ENCODE results near the gene KSR1. TPM values are rescaled to one million over a fixed set of nuclear protein-coding genes. Genes with fewer than 3 reads are reported as not detected.

The KSR1 gene
- total and polyA plus RNA-seq, 9 of the 15 experiments (the other 6 are each of a cell fraction or from before 2014, with no cell fraction given) = 1.4 to 51.7 (median 18.4) TPM

DNA sequence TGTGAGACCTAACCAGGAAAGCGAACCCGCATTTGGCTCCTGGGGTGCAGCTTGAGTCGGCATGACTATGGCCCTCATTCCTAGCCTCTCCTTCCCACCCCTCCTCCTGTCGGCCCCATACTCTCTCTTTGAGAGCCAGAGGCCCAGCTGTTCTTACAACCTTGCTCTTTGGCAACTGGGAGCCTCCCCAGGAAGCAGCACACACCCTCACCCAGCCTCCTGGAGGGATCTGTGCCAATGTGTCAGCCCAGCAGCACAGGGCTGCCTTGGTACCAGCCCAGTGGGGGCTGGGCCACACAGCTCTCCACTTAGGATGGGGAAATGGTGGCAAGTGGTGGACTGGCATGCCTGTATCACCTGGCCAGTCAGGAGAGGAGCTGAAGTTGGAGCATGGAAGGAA, 104.4 kb downstream of the KSR1 start:
- intact Hi-C loops (cut with micrococcal nuclease) = no loop called here
- in situ Hi-C loops (cut with MboI) = no loop called here

More for the DNA sequence above, 104.4 kb downstream of the KSR1 start:
- peak overlapping the region in 1 of 2 experiments; percentile 30; a peak in 1 of 4 replicates for H3K9ac ChIP-seq (ENCODE audit: insufficient read depth in 1 of 2, low read depth in 2 of 2, low read length in 2 of 2)
- CTCF ChIA-PET (ENCODE audit: low intra/inter-chr PET ratio) = no interaction called here
- H3K27ac ChIP-seq (ENCODE audit: extremely low read depth, low read depth, low read length) = no peak overlapping the region
- POLR2A ChIA-PET = interaction anchor here (0.6 to 2.0 kb wide), 5 partner anchors 8 to 267 kb away, joined by 3 to 6 read pairs (median 4); no protein-coding TSS in a partner anchor
- no peak for DNase-seq (ENCODE audit: extremely low read depth in 1 of 4, low spot score in 3 of 4)
- no peak overlapping the region for H3K4me2 ChIP-seq (ENCODE audit: insufficient read depth, low read length)
- no peak overlapping the region for H2AFZ ChIP-seq (ENCODE audit: low read depth, low read length)
- TF ChIP-seq, protein P1, sequence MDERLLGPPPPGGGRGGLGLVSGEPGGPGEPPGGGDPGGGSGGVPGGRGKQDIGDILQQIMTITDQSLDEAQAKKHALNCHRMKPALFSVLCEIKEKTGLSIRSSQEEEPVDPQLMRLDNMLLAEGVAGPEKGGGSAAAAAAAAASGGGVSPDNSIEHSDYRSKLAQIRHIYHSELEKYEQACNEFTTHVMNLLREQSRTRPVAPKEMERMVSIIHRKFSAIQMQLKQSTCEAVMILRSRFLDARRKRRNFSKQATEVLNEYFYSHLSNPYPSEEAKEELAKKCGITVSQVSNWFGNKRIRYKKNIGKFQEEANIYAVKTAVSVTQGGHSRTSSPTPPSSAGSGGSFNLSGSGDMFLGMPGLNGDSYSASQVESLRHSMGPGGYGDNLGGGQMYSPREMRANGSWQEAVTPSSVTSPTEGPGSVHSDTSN (CRISPR knock-in tag; IDR thresholded peaks at IDR 0.05; ENCODE audit: low read depth) = no peak
- TF ChIP-seq, protein P1 (tag; conservative IDR thresholded peaks at IDR 0.05; ENCODE audit: low read depth) = no peak
- 0 out of 2 replicates have a peak, but pooled peaks have one; percentile 38 for TF ChIP-seq POLR2G (IDR thresholded peaks at IDR 0.05; ENCODE audit: low read depth, low read length)
- H3K27me3 ChIP-seq (ENCODE audit: control insufficient read depth in 2 of 2, insufficient read depth in 2 of 2, low read length in 2 of 2) = no peaks in the 10 kb centered on the region
- no peaks in the 10 kb centered on the region for H4K20me1 ChIP-seq (replicated peaks; ENCODE audit: control insufficient read depth, insufficient read depth, low read length)
- no peak for FAIRE-seq
- WGBS (ENCODE audit: insufficient coverage, low coverage, missing lambda C conversion rate) = 91% methylated on average over 4 of the region's 4 CpGs
- H3K79me2 ChIP-seq (ENCODE audit: control insufficient read depth, insufficient read depth, low read length) = no peaks in the 10 kb centered on the region
- H3K9me3 ChIP-seq (replicated peaks; ENCODE audit: control insufficient read depth, insufficient read depth, low read depth, low read length) = peaks cover 4% of the 10 kb centered on the region
- no TSS peak for BruUV-seq (replicated peaks)
- H3K4me1 ChIP-seq (replicated peaks in 1 of 2; ENCODE audit: control insufficient read depth in 2 of 2, insufficient read depth in 2 of 2, low read length in 2 of 2) = peaks cover 0 to 13% of the 10 kb centered on the region in 2 experiments; a peak in 3 of 5 replicates
- H3K36me3 ChIP-seq (ENCODE audit: control insufficient read depth, insufficient read depth, low read length) = peaks cover 44% of the 10 kb centered on the region; the same call in 2 of the 3 replicates
- no peaks in the 10 kb centered on the region for H3K9me1 ChIP-seq (ENCODE audit: control insufficient read depth, insufficient read depth, low read length)
- ATAC-seq = no peak
- no peak overlapping the region for H3K4me3 ChIP-seq
